Endodermal cell (in vitro differentiated cells): ENCODE results near the gene TMPRSS9. TPM values are rescaled to one million over a fixed set of nuclear protein-coding genes. Genes with fewer than 3 reads are reported as not detected.
A peak's percentile ranks its signal among the peaks of the same experiment; 100 is the strongest.

Experiments used
- DNase-seq: peaks from one replicate; pipeline ENCODE4 v3.0.0-alpha.2; 2017
- H3K27ac ChIP-seq: 2 replicates; pipeline ENCODE4 v1.5.1; 2013; ENCODE audit warnings: mild to moderate bottlenecking, low read depth, low read length, moderate library complexity
- H3K27me3 ChIP-seq: 2 replicates; pipeline ENCODE4 v1.6.1; 2013; ENCODE audit warnings: mild to moderate bottlenecking, low read length, moderate library complexity; ENCODE audit not compliant: insufficient read depth, control insufficient read depth, poor library complexity, severe bottlenecking
- H3K36me3 ChIP-seq: 2 replicates; pipeline ENCODE4 v1.7.0; 2013; ENCODE audit warnings: mild to moderate bottlenecking, low read length, moderate library complexity; ENCODE audit not compliant: control insufficient read depth, insufficient read depth
- H3K4me1 ChIP-seq: one replicate; pipeline ENCODE4 v1.7.0; 2013; ENCODE audit warnings: low read length; ENCODE audit not compliant: control insufficient read depth, insufficient read depth
- H3K4me3 ChIP-seq: 2 replicates; pipeline ENCODE4 v1.5.1; 2013; ENCODE audit warnings: mild to moderate bottlenecking, low read length, moderate library complexity
- H3K9ac ChIP-seq: 2 replicates; pipeline ENCODE4 v1.6.1; 2013; ENCODE audit warnings: mild to moderate bottlenecking, low read length, moderate library complexity; ENCODE audit not compliant: poor library complexity, severe bottlenecking; ENCODE audit errors: extremely low read depth
- H3K9me3 ChIP-seq: 2 replicates; pipeline ENCODE4 v1.6.1; 2013; ENCODE audit warnings: mild to moderate bottlenecking, low read length, moderate library complexity; ENCODE audit not compliant: control insufficient read depth
- H3K27ac Mint-ChIP-seq: 2 replicates; pipeline ENCODE4 v1.8.0; 2020; ENCODE audit warnings: mixed read lengths
- H3K27me3 Mint-ChIP-seq: 2 replicates; pipeline ENCODE4 v1.8.0; 2021; ENCODE audit warnings: mild to moderate bottlenecking, mixed read lengths; ENCODE audit not compliant: insufficient read depth
- H3K36me3 Mint-ChIP-seq: 2 replicates; pipeline ENCODE4 v1.8.0; 2020; ENCODE audit warnings: low read depth, mixed read lengths
- H3K4me1 Mint-ChIP-seq: 2 replicates; pipeline ENCODE4 v1.8.0; 2020; ENCODE audit warnings: mixed read lengths
- H3K4me3 Mint-ChIP-seq: 2 replicates; pipeline ENCODE4 v1.8.0; 2020; ENCODE audit warnings: mild to moderate bottlenecking, moderate library complexity, mixed read lengths
- H3K9me3 Mint-ChIP-seq: 2 replicates; pipeline ENCODE4 v1.8.0; 2020; ENCODE audit warnings: mild to moderate bottlenecking, mixed read lengths
- CTCF ChIP-seq: fragments of 200-600 bp; sonication (generic); conservative IDR thresholded peaks from 2 replicates; pipeline ENCODE4 v1.5.0; 2021; ENCODE audit warnings: antibody characterized with exemption, mild to moderate bottlenecking
- WGBS, 2 experiments: methylation state at CpG; one replicate each; pipeline versions ENCODE4 v1.1.5 to v1.1.7; 2013; ENCODE audit warnings: missing lambda C conversion rate in 2 of 2, mixed read lengths in 1 of 2; ENCODE audit not compliant: insufficient coverage in 1 of 2, insufficient read length in 1 of 2; 5-methylcytosine and 5-hydroxymethylcytosine counted together
- total RNA-seq, 2 donors: library from RNA; stranded (reverse); fragmentation: NEBNext Ultra II Directional in 1 of 2; extraction: Animal tissue kit (Norgen Biotek cat#: 25700) in 1 of 2; gene quantifications; 2 replicates in 1 of 2; 3 replicates in 1 of 2; pipeline ENCODE4 v1.2.1, GENCODE V29; 2021

Gene TMPRSS9
- total RNA-seq, 2 donors from 2014 or later, result 0.73 to 1.2 TPM

- DNase-seq, result peak; percentile 42
- no peaks in the 10 kb centered on the region for H3K4me1 ChIP-seq
- H3K27ac ChIP-seq, result no peak overlapping the region
- H3K4me3 ChIP-seq, result no peak overlapping the region
- 89 to 92% methylated on average over 19 to 21 of the region's 21 CpGs for WGBS, 2 experiments
- peaks cover 24% of the 10 kb centered on the region for H3K27me3 ChIP-seq
- no peaks in the 10 kb centered on the region for H3K9me3 Mint-ChIP-seq
- no peaks in the 10 kb centered on the region for H3K9me3 ChIP-seq
- TF ChIP-seq CTCF, result no peak
- no peak overlapping the region for H3K9ac ChIP-seq
- H3K4me3 Mint-ChIP-seq, result no peak overlapping the region
- no peaks in the 10 kb centered on the region for H3K4me1 Mint-ChIP-seq
- peaks cover 15% of the 10 kb centered on the region for H3K27me3 Mint-ChIP-seq
- peak overlapping the region; percentile 26 for H3K27ac Mint-ChIP-seq
- peaks cover 2% of the 10 kb centered on the region for H3K36me3 Mint-ChIP-seq
- no peaks in the 10 kb centered on the region for H3K36me3 ChIP-seq
Observed at GRCh38 chr19:2356036-2356646, 3.9 kb upstream of the TMPRSS9 start.

- Mint-ChIP-seq H3K4me1 (no peaks in the 10 kb centered on the region), H3K4me3 (no peak overlapping the region), H3K27me3 (peaks cover 15% of the 10 kb centered on the region), H3K27ac (no peak overlapping the region), H3K9me3 (no peaks in the 10 kb centered on the region), H3K36me3 (no peaks in the 10 kb centered on the region)
- no peaks in the 10 kb centered on the region for H3K4me1 ChIP-seq
- peaks cover 24% of the 10 kb centered on the region for H3K27me3 ChIP-seq
- no peaks in the 10 kb centered on the region for H3K9me3 ChIP-seq
- no peak for TF ChIP-seq CTCF
- H3K9ac ChIP-seq, result no peak overlapping the region
- no peak overlapping the region for H3K27ac ChIP-seq
- H3K36me3 ChIP-seq, result no peaks in the 10 kb centered on the region
- H3K4me3 ChIP-seq, result no peak overlapping the region
- 83 to 97% methylated on average over 1 to 3 of the region's 3 CpGs for WGBS, 2 experiments
- no peak for DNase-seq
Observed at GRCh38 chr19:2357279-2358206, 2.5 kb upstream of the TMPRSS9 start.

DNA sequence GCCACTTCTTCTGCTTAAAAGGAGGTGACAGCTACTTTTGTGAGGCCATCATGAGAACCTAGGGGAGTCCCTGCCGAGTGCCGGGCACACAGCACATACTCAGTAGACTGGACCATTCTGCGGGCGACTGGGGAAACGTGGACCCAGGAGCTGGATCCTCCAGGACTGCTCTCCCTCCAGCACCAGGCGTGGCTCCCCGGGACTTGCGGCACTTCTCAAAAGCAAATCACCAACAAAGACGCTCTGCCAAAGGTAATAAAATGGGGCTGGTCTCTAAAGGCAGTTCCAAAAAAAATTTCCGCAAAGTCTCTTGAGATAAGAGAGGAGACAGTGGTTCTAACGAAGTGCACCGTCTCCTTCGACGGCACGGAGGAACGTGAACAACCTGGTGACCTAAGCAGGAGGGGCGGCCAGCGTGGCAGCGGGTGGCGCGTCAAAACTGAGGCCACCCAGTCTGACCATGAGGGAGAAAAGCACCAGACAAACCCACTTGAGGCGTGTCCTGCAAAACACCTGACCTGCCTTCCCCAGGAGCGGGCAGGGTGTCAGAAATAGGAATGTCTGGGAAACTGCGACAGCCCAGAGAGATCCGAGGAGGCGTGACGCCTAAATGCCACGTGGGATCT is 1.4 kb upstream of the TMPRSS9 start:
- Histone ChIP-seq H3K9ac (no peak overlapping the region), H3K9me3 (no peaks in the 10 kb centered on the region), H3K4me1 (no peaks in the 10 kb centered on the region), H3K36me3 (no peaks in the 10 kb centered on the region), H3K27me3 (peaks cover 24% of the 10 kb centered on the region), H3K4me3 (no peak overlapping the region), H3K27ac (no peak overlapping the region)
- Mint-ChIP-seq H3K27me3 (peaks cover 15% of the 10 kb centered on the region), H3K36me3 (no peaks in the 10 kb centered on the region), H3K27ac (no peak overlapping the region), H3K9me3 (no peaks in the 10 kb centered on the region), H3K4me3 (no peak overlapping the region), H3K4me1 (no peaks in the 10 kb centered on the region)
- no peak for DNase-seq
- TF ChIP-seq CTCF, result no peak
- 86 to 87% methylated on average over 22 to 28 of the region's 28 CpGs for WGBS, 2 experiments
